ENCODE results near the gene EMSY. TPM values are rescaled to one million over a fixed set of nuclear protein-coding genes. Genes with fewer than 3 reads are reported as not detected.
"Not testable (repeated sequence)": the region's sequence is repeated elsewhere in the genome, so short reads cannot be mapped to it uniquely, and the experiment has no call there.

EMSY gene
- total and polyA plus RNA-seq, 7 donors, result 5.8 to 17.2 (median 12.7) TPM

GRCh38 chr11:76589964-76590950 is 145.4 kb downstream of the EMSY start:
- ATAC-seq (no peak), DNase-seq (no peak)
- no peaks in the 10 kb centered on the region for H3K36me3 ChIP-seq (ENCODE audit: insufficient read depth in 1 of 2, low read depth in 1 of 2)
- peaks cover 7% of the 10 kb centered on the region for H3K9me3 ChIP-seq
- no peak for TF ChIP-seq CTCF (IDR thresholded peaks at IDR 0.05)
- H3K27me3 ChIP-seq (ENCODE audit: insufficient read depth in 3 of 3, low read length in 2 of 3), result no peaks in the 10 kb centered on the region
- H3K27ac ChIP-seq, result no peak overlapping the region
- no peak overlapping the region for H3K4me3 ChIP-seq
- WGBS, 3 donors, result 70 to 72% (median 71%) methylated on average over 9 of the region's 9 CpGs
- intact Hi-C loops (cut with DNase I), result no loop called here
- peaks cover 3% of the 10 kb centered on the region for H3K4me1 ChIP-seq

- 87 to 92% (median 90%) methylated on average over 8 of the region's 8 CpGs for WGBS, 3 donors
- H3K27ac ChIP-seq, result no peak overlapping the region
- ATAC-seq (no peak), DNase-seq (no peak)
- no peaks in the 10 kb centered on the region for H3K27me3 ChIP-seq (ENCODE audit: insufficient read depth in 3 of 3, low read length in 2 of 3)
- no peaks in the 10 kb centered on the region for H3K36me3 ChIP-seq (ENCODE audit: insufficient read depth in 1 of 2, low read depth in 1 of 2)
- intact Hi-C loops (cut with DNase I), result no loop called here
- H3K4me1 ChIP-seq, result peaks cover 3% of the 10 kb centered on the region
- H3K9me3 ChIP-seq, result peaks cover 1% of the 10 kb centered on the region
- TF ChIP-seq CTCF (IDR thresholded peaks at IDR 0.05), result no peak
- H3K4me3 ChIP-seq, result no peak overlapping the region
Observed at GRCh38 chr11:76591416-76591815, 146.6 kb downstream of the EMSY start.

GRCh38 chr11:76592025-76592914 is 147.5 kb downstream of the EMSY start:
- H3K4me3 ChIP-seq, result no peak overlapping the region
- H3K27me3 ChIP-seq (ENCODE audit: insufficient read depth in 3 of 3, low read length in 2 of 3), result no peaks in the 10 kb centered on the region
- 84 to 86% (median 85%) methylated on average over 17 of the region's 17 CpGs for WGBS, 3 donors
- H3K9me3 ChIP-seq, result no peaks in the 10 kb centered on the region
- no peak for DNase-seq
- H3K4me1 ChIP-seq, result peaks cover 3% of the 10 kb centered on the region
- no peaks in the 10 kb centered on the region for H3K36me3 ChIP-seq (ENCODE audit: insufficient read depth in 1 of 2, low read depth in 1 of 2)
- H3K27ac ChIP-seq, result no peak overlapping the region
- no peak for ATAC-seq
- intact Hi-C loops (cut with DNase I), result no loop called here
- no peak for TF ChIP-seq CTCF (IDR thresholded peaks at IDR 0.05)

GRCh38 chr11:76592961-76593360 is 148.1 kb downstream of the EMSY start:
- H3K9me3 ChIP-seq, result no peaks in the 10 kb centered on the region
- H3K36me3 ChIP-seq (ENCODE audit: insufficient read depth in 1 of 2, low read depth in 1 of 2), result no peaks in the 10 kb centered on the region
- no peak overlapping the region for H3K27ac ChIP-seq
- H3K4me1 ChIP-seq, result no peaks in the 10 kb centered on the region
- ATAC-seq (no peak), DNase-seq (no peak)
- TF ChIP-seq CTCF (IDR thresholded peaks at IDR 0.05), result no peak
- intact Hi-C loops (cut with DNase I), result no loop called here
- H3K27me3 ChIP-seq (ENCODE audit: insufficient read depth in 3 of 3, low read length in 2 of 3), result no peaks in the 10 kb centered on the region
- WGBS, 3 donors, result 79 to 82% (median 82%) methylated on average over 3 of the region's 3 CpGs
- no peak overlapping the region for H3K4me3 ChIP-seq

GRCh38 chr11:76595091-76595490 is 150.3 kb downstream of the EMSY start:
- H3K36me3 ChIP-seq (ENCODE audit: insufficient read depth in 1 of 2, low read depth in 1 of 2); H3K9me3 ChIP-seq; H3K4me1 ChIP-seq; H3K27me3 ChIP-seq (ENCODE audit: insufficient read depth in 3 of 3, low read length in 2 of 3); DNase-seq; ATAC-seq; H3K27ac ChIP-seq; H3K4me3 ChIP-seq: not testable (repeated sequence)
- intact Hi-C loops (cut with DNase I), result loop anchor here in 1 of 2 donors (5.0 kb wide), 2 partner anchors 72 to 87 kb away; no protein-coding TSS in a partner anchor
- WGBS, 3 donors, result 83 to 91% (median 88%) methylated on average over 4 of the region's 4 CpGs
